ENCODE measurements around the gene FAM124B. TPM values are rescaled to one million over a fixed set of nuclear protein-coding genes. Genes with fewer than 3 reads are reported as not detected.

The FAM124B gene
- total RNA-seq, 1 experiment from 2014 or later: 0.83 TPM

GRCh38 chr2:224403657-224404056, 1.8 kb upstream of the FAM124B start:
- DNase-seq: no peak
- Histone ChIP-seq H3K79me2 (ENCODE audit: insufficient read depth, low read length) (no peaks in the 10 kb centered on the region), H3K9me3 (ENCODE audit: control insufficient read depth, low read depth, low read length) (no peaks in the 10 kb centered on the region), H3T11ph (ENCODE audit: low read length) (no peak overlapping the region), H2BK15ac (ENCODE audit: low read depth, low read length) (no peak overlapping the region), H3K56ac (ENCODE audit: insufficient read length, low read depth, low read length) (no peak overlapping the region), H3K23me2 (ENCODE audit: insufficient read length, low read depth, low read length, poor library complexity, severe bottlenecking) (no peaks in the 10 kb centered on the region), H4K20me1 (ENCODE audit: control insufficient read depth, insufficient read depth, insufficient read length) (no peaks in the 10 kb centered on the region), H3K23ac (ENCODE audit: insufficient read length, low read depth, low read length) (no peak overlapping the region), H3K9ac (ENCODE audit: extremely low read depth, insufficient read length, low read length) (no peak overlapping the region), H3K4me2 (ENCODE audit: insufficient read depth, insufficient read length, low read length) (no peak overlapping the region), H3K18ac (ENCODE audit: insufficient read length, low read depth, low read length) (no peak overlapping the region), H3K79me1 (ENCODE audit: insufficient read depth, low read depth, low read length, poor library complexity, severe bottlenecking) (no peaks in the 10 kb centered on the region), H3K14ac (ENCODE audit: insufficient read depth, low read length) (no peak overlapping the region), H4K5ac (ENCODE audit: insufficient read length, low read depth, low read length) (no peak overlapping the region), H2BK5ac (ENCODE audit: insufficient read length, low read length) (no peak overlapping the region), H3K4ac (ENCODE audit: low read depth, low read length) (no peak overlapping the region), H2AK5ac (ENCODE audit: insufficient read length, low read length) (no peak overlapping the region), H2BK12ac (ENCODE audit: insufficient read length, low read depth, low read length) (no peak overlapping the region), H2BK20ac (ENCODE audit: low read depth, low read length, poor library complexity, severe bottlenecking) (no peak overlapping the region), H4K91ac (ENCODE audit: insufficient read length, low read depth, low read length) (no peak overlapping the region), H2BK120ac (ENCODE audit: low read depth, low read length, poor library complexity, severe bottlenecking) (no peak overlapping the region), H3K27me3 (ENCODE audit: insufficient read depth, low read length) (no peaks in the 10 kb centered on the region), H3K4me1 (ENCODE audit: insufficient read depth, low read length) (no peaks in the 10 kb centered on the region; the same call in 1 of the 2 replicates), H2AFZ (ENCODE audit: low read length) (no peak overlapping the region), H4K8ac (replicated peaks; ENCODE audit: insufficient read length, low read depth, low read length) (no peak overlapping the region), H3K27ac (ENCODE audit: insufficient read length, low read depth, low read length) (no peak overlapping the region)
- H3K9me3 Mint-ChIP-seq: peaks cover 8 to 9% of the 10 kb centered on the region in 2 experiments; a peak in 4 of 5 replicates
- no peak for TF ChIP-seq CTCF (conservative IDR thresholded peaks at IDR 0.05)
- no peaks in the 10 kb centered on the region for H3K27me3 Mint-ChIP-seq (ENCODE audit: low read depth)
- H3K36me3 Mint-ChIP-seq (ENCODE audit: insufficient read depth in 1 of 3, low read depth in 3 of 3): peaks cover 0 to 12% (median 7%) of the 10 kb centered on the region in 3 experiments; a peak in 3 of 7 replicates
- H3K27ac Mint-ChIP-seq: no peak overlapping the region
- no peak overlapping the region for H3K4me3 Mint-ChIP-seq
- peaks cover 6 to 8% of the 10 kb centered on the region in 2 experiments; a peak in 3 of 4 replicates for H3K4me1 Mint-ChIP-seq
- WGBS (ENCODE audit: extremely low coverage, insufficient read length, low lambda C conversion rate): no CpG with 5 or more reads among the region's 2 CpGs
